DOHH2 (cell line): ENCODE results near the gene FAM219A.

ENCODE experiments used
- H3F3A ChIP-seq: fragments of 200-600 bp; sonication (generic), shearing (Covaris generic); 2 replicates; pipeline ENCODE4 v1.6.0; 2016; ENCODE audit warnings: antibody characterized with exemption, mild to moderate bottlenecking; ENCODE audit not compliant: control insufficient read depth, insufficient read depth
- H3K27ac ChIP-seq: fragments of 200-600 bp; sonication (generic); 2 replicates; pipeline ENCODE4 v1.5.1; 2014; ENCODE audit warnings: low read depth, mild to moderate bottlenecking, low read length, moderate library complexity
- H3K27me3 ChIP-seq: fragments of 200-600 bp; sonication (generic); 2 replicates; pipeline ENCODE4 v1.6.1; 2014; ENCODE audit warnings: mild to moderate bottlenecking, low read length, mixed read lengths; ENCODE audit not compliant: control insufficient read depth
- H3K36me3 ChIP-seq: fragments of 200-600 bp; sonication (generic); 2 replicates; pipeline ENCODE4 v1.6.1; 2014; ENCODE audit warnings: mild to moderate bottlenecking, low read length, moderate library complexity, mixed read lengths; ENCODE audit not compliant: control insufficient read depth
- H3K4me1 ChIP-seq: fragments of 200-600 bp; sonication (generic); 2 replicates; pipeline ENCODE4 v1.6.1; 2014; ENCODE audit warnings: mild to moderate bottlenecking, low read length, mixed read lengths; ENCODE audit not compliant: control insufficient read depth
- H3K4me2 ChIP-seq: fragments of 200-600 bp; sonication (generic); 2 replicates; pipeline ENCODE4 v1.6.0; 2014; ENCODE audit warnings: mild to moderate bottlenecking, low read length, moderate library complexity
- H3K4me3 ChIP-seq: fragments of 200-600 bp; sonication (generic); 2 replicates; pipeline ENCODE4 v1.5.1; 2014; ENCODE audit warnings: mild to moderate bottlenecking, low read length, mixed read lengths
- H3K79me2 ChIP-seq: fragments of 200-600 bp; sonication (generic); 2 replicates; pipeline ENCODE4 v1.6.1; 2014; ENCODE audit warnings: mild to moderate bottlenecking, low read length, mixed read lengths; ENCODE audit not compliant: control insufficient read depth
- H3K9me2 ChIP-seq: fragments of 200-600 bp; sonication (generic); replicated peaks from 2 replicates; pipeline ENCODE4 v1.6.1; 2014; ENCODE audit warnings: mild to moderate bottlenecking, low read length, mixed read lengths; ENCODE audit not compliant: control insufficient read depth
- H3K9me3 ChIP-seq: fragments of 200-600 bp; sonication (generic); 2 replicates; pipeline ENCODE4 v1.6.1; 2014; ENCODE audit warnings: antibody characterized with exemption, low read length, mixed read lengths; ENCODE audit not compliant: control insufficient read depth, insufficient read depth
- H4K20me1 ChIP-seq: fragments of 200-600 bp; sonication (generic); 2 replicates; pipeline ENCODE4 v1.6.0; 2014; ENCODE audit warnings: low read depth, mild to moderate bottlenecking, antibody characterized with exemption, low read length, moderate library complexity; ENCODE audit not compliant: control insufficient read depth, insufficient read depth
- EZH2phosphoT487 ChIP-seq: fragments of 200-600 bp; sonication (generic); IDR thresholded peaks from 2 replicates; pipeline ENCODE4 v1.6.1; 2017; ENCODE audit warnings: borderline replicate concordance, mild to moderate bottlenecking, antibody characterized with exemption, low read length, moderate library complexity, mixed read lengths
- TF ChIP-seq, protein P1 (sequence below): fragments of 200-600 bp; sonication (generic); IDR thresholded peaks from one replicate; pipeline ENCODE4 v1.5.1; 2014; ENCODE audit warnings: antibody characterized with exemption, mild to moderate bottlenecking, low read depth, low read length; ENCODE audit not compliant: poor library complexity, severe bottlenecking

Gene FAM219A

DNA sequence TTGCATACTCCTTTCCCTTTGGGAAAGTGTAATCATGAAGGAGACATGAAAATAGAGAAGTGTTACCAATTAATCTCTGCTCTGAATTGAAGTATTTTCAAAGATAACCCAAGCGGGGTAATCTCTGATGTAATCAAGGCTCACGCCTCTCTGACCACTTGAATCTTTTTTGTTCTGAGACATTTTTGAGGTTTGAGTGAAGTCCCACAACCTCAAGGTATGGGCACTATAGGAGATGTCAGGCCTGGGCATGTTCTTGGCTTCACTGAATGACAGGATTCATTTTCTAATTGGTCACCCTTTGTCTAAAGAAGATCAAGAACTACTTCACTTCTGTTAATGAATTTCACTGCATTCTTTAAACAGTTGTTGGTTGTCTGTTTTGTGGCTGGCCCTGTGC is 40.7 kb upstream of the FAM219A start:
- Histone ChIP-seq H3K4me3 (no peak overlapping the region), H3K9me2 (no peaks in the 10 kb centered on the region), H3K79me2 (no peaks in the 10 kb centered on the region), H3K4me1 (no peaks in the 10 kb centered on the region), H3K9me3 (no peaks in the 10 kb centered on the region), H3F3A (no peaks in the 10 kb centered on the region), H3K4me2 (no peak overlapping the region), H3K27me3 (peaks cover 2% of the 10 kb centered on the region; the same call in 1 of the 2 replicates), H3K36me3 (no peaks in the 10 kb centered on the region), H3K27ac (no peak overlapping the region), H4K20me1 (no peaks in the 10 kb centered on the region)
- TF ChIP-seq, protein P1, sequence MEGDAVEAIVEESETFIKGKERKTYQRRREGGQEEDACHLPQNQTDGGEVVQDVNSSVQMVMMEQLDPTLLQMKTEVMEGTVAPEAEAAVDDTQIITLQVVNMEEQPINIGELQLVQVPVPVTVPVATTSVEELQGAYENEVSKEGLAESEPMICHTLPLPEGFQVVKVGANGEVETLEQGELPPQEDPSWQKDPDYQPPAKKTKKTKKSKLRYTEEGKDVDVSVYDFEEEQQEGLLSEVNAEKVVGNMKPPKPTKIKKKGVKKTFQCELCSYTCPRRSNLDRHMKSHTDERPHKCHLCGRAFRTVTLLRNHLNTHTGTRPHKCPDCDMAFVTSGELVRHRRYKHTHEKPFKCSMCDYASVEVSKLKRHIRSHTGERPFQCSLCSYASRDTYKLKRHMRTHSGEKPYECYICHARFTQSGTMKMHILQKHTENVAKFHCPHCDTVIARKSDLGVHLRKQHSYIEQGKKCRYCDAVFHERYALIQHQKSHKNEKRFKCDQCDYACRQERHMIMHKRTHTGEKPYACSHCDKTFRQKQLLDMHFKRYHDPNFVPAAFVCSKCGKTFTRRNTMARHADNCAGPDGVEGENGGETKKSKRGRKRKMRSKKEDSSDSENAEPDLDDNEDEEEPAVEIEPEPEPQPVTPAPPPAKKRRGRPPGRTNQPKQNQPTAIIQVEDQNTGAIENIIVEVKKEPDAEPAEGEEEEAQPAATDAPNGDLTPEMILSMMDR: no peak
- TF ChIP-seq EZH2phosphoT487: no peak

DNA sequence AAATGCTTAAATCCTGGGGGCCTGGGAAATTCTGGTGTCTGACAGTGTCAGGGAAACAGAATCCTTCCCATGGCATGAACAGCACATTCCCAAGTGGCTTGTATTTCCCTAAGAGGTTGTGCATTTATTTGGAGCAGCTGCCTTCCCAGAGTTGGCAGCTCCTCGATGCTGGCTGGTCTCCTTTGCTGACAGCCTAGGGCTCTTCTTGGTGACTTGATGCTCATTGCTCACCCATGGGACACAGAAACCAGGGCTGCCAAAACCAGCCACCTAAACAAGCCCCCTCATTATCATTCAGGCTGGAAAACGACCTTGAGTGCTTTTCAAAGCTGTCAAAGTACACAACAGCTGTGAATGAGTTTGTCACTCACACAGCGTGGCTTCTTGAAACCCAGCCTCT is 40.2 kb upstream of the FAM219A start:
- Histone ChIP-seq H3K27me3 (peaks cover under 1% of the 10 kb centered on the region; the same call in 1 of the 2 replicates), H3K79me2 (no peaks in the 10 kb centered on the region), H3K9me2 (no peaks in the 10 kb centered on the region), H4K20me1 (no peaks in the 10 kb centered on the region), H3K4me3 (no peak overlapping the region), H3K4me2 (no peak overlapping the region), H3F3A (no peaks in the 10 kb centered on the region), H3K4me1 (no peaks in the 10 kb centered on the region), H3K27ac (no peak overlapping the region), H3K36me3 (no peaks in the 10 kb centered on the region), H3K9me3 (no peaks in the 10 kb centered on the region)
- TF ChIP-seq EZH2phosphoT487: no peak
- TF ChIP-seq, protein P1: no peak

DNA sequence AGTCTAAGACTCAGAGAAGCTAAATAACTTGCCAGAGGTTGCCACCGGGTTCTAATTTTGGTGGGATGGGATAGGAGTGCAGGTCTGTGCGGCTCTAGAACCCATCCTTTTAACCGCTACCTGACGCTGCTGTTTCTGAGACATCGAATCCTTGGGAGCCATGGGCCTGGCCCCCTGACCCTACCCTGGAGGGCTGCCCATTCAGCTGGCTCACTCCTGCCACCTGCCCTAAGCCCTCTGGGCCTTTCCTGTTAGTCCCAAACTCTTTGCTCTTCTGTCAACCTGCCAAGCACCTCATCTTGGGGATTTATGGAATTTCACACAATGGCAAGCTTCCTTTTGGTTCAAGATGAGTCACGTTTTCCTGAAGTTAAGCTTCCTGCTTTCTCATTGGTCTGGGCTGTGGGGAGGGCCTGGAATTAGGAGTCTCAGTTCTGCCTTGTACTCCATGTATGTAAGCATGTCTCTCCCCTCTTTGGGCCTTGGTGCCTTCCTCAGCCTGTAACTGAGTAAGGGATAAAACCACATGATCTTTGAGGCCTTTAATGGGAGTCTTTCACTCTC is 37.9 kb upstream of the FAM219A start:
- Histone ChIP-seq H3K9me3 (no peaks in the 10 kb centered on the region), H3K79me2 (no peaks in the 10 kb centered on the region), H3K27ac (no peak overlapping the region), H3K4me2 (no peak overlapping the region), H3K4me3 (no peak overlapping the region), H4K20me1 (no peaks in the 10 kb centered on the region), H3K27me3 (no peaks in the 10 kb centered on the region), H3F3A (no peaks in the 10 kb centered on the region), H3K9me2 (no peaks in the 10 kb centered on the region), H3K4me1 (no peaks in the 10 kb centered on the region), H3K36me3 (no peaks in the 10 kb centered on the region)
- no peak for TF ChIP-seq EZH2phosphoT487
- TF ChIP-seq, protein P1: no peak
